ENCODE measurements around the gene STYXL2. TPM values are rescaled to one million over a fixed set of nuclear protein-coding genes. Genes with fewer than 3 reads are reported as not detected.

STYXL2 gene
- total RNA-seq (2021; ENCODE audit: unreplicated experiment) (not detected), Bru-seq, nascent RNA (percentile 3 among the genes with signal in this experiment), BruChase-seq, experiment 1, labeled RNA remaining after a 2-hour chase (not detected), BruChase-seq, experiment 2, labeled RNA remaining after a 6-hour chase (not detected)
- polyA plus RNA-seq (2012; ENCODE audit: insufficient read length), result not detected
- long read RNA-seq, result 0 reads

DNA sequence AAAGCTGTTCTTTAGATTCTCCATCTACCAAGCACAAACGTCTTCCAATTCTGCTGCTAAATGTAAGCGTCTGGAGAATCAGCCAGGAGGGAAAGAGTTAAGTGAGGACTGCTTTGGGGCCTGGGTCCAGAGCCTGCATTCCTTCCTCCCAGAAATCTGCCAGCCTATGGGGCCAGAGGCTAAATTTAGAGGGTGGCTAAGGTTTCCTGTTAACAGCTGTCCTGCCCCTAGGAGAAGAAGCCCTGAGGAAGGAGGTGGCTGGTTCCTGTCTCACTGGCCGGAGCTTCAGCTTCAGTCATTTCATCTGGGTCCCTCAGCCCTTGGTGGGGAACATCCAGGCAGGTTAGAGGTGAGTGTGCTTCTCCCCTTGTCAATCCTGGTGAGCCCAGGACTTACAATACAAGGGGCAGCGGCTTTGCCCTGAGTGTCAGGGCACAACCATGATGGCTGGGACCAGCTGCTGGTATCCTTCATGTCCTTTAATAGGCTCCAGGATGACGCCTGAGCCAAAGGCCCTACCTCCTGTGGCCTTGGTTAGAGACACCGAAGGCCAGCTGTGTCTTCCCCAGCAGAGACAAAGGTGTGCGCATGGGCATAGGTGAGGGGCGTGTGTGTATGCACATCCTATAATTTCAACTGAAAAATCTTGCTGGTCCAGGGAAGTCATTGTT is at the start of gene STYXL2:
TSS of gene STYXL2 (plus strand) at position 230 of the 671 bp plus-strand sequence. CDS start 775 bp downstream, outside the sequence.
- in situ Hi-C loops (cut with HindIII; ENCODE audit: low pct_unique_long_range_greater_than_20kb, low sequenced_read_pairs) (no loop called here), intact Hi-C loops (cut with micrococcal nuclease; ENCODE audit: unreplicated experiment) (no loop called here)
- no peak for TF ChIP-seq POLR2AphosphoS5 (IDR thresholded peaks at IDR 0.05; ENCODE audit: low read depth, low read length)
- no peak for TF ChIP-seq CTCF (IDR thresholded peaks at IDR 0.05)
- no peak for TF ChIP-seq SIN3A (IDR thresholded peaks at IDR 0.05; ENCODE audit: borderline replicate concordance, insufficient read depth, low read depth, low read length)
- no peak for TF ChIP-seq REST (IDR thresholded peaks at IDR 0.05; ENCODE audit: insufficient read depth in 1 of 2, low read depth in 2 of 2, low read length in 1 of 2)
- no peak for TF ChIP-seq TCF7L2 (IDR thresholded peaks at IDR 0.05; ENCODE audit: low read depth, low read length)
- Histone ChIP-seq H3K4me3 (ENCODE audit: low read depth in 2 of 2, low read length in 2 of 2) (no peak within 1 kb of the TSS), H3K4me1 (ENCODE audit: control insufficient read depth, insufficient read depth, low read length) (no peaks in the 10 kb centered on the region), H3K27me3 (ENCODE audit: control insufficient read depth, insufficient read depth, low read length) (no peaks in the 10 kb centered on the region), H3K27ac (ENCODE audit: low read length) (no peak within 1 kb of the TSS), H3K9me3 (ENCODE audit: control insufficient read depth, insufficient read depth, low read depth, low read length) (no peaks in the 10 kb centered on the region), H3K36me3 (ENCODE audit: control insufficient read depth, insufficient read depth, low read length) (no peaks in the 10 kb centered on the region)
- POLR2A ChIA-PET, result no interaction called here
- CTCF ChIA-PET, result no interaction called here
- ATAC-seq, result no peak
- BruUV-seq (replicated peaks), result no TSS peak
- no peak for DNase-seq (ENCODE audit: low read depth, low spot score)

GRCh38 chr1:167051907-167052306 is 42.0 kb upstream of the STYXL2 start:
- CTCF ChIA-PET, result interaction anchor here (0.8 kb wide), 1 partner anchor 141 kb away, joined by 3 read pairs; no protein-coding TSS in a partner anchor
- no peak for DNase-seq (ENCODE audit: low read depth, low spot score)
- Histone ChIP-seq H3K4me3 (ENCODE audit: low read depth in 2 of 2, low read length in 2 of 2) (no peak overlapping the region), H3K9me3 (ENCODE audit: control insufficient read depth, insufficient read depth, low read depth, low read length) (no peaks in the 10 kb centered on the region), H3K27me3 (ENCODE audit: control insufficient read depth, insufficient read depth, low read length) (peaks cover 2% of the 10 kb centered on the region; the same call in 1 of the 2 replicates), H3K27ac (ENCODE audit: low read length) (no peak overlapping the region), H3K4me1 (ENCODE audit: control insufficient read depth, insufficient read depth, low read length) (no peaks in the 10 kb centered on the region), H3K36me3 (ENCODE audit: control insufficient read depth, insufficient read depth, low read length) (no peaks in the 10 kb centered on the region)
- intact Hi-C loops (cut with micrococcal nuclease; ENCODE audit: unreplicated experiment) (no loop called here), in situ Hi-C loops (cut with HindIII; ENCODE audit: low pct_unique_long_range_greater_than_20kb, low sequenced_read_pairs) (no loop called here)
- no peak for TF ChIP-seq SIN3A (IDR thresholded peaks at IDR 0.05; ENCODE audit: borderline replicate concordance, insufficient read depth, low read depth, low read length)
- POLR2A ChIA-PET, result no interaction called here
- ATAC-seq, result no peak
- BruUV-seq (replicated peaks), result no TSS peak

DNA sequence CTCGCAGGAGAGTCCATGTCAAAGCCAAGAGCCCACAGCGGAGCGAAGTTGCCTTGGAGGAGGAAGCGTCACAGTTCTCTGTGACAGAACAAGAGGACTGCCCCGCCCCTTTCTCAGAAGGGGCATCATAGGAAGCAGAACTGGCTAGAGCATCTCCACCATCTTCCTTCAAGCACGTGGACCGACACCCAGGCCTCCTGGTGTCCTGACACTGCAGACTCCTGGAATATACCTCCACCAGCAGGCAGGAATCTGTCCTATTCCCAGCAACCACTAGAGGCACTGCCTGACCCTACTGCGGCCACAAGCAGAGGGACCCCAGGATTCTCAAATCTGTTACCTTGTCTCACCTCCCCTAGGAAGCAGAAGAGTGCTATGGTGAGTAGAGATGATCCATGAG is 41.5 kb upstream of the STYXL2 start:
- TF ChIP-seq CTCF (IDR thresholded peaks at IDR 0.05) (peak; percentile 72), REST (IDR thresholded peaks at IDR 0.05; ENCODE audit: insufficient read depth in 1 of 2, low read depth in 2 of 2, low read length in 1 of 2) (no peak)
- no peak for DNase-seq (ENCODE audit: low read depth, low spot score)
- H3K36me3 ChIP-seq (ENCODE audit: control insufficient read depth, insufficient read depth, low read length), result no peaks in the 10 kb centered on the region
- ATAC-seq, result peak; percentile 64
- H3K4me1 ChIP-seq (ENCODE audit: control insufficient read depth, insufficient read depth, low read length), result no peaks in the 10 kb centered on the region
- H3K9me3 ChIP-seq (ENCODE audit: control insufficient read depth, insufficient read depth, low read depth, low read length), result no peaks in the 10 kb centered on the region
- POLR2A ChIA-PET, result no interaction called here
- H3K27me3 ChIP-seq (ENCODE audit: control insufficient read depth, insufficient read depth, low read length), result peaks cover 2% of the 10 kb centered on the region; the same call in 1 of the 2 replicates
- intact Hi-C loops (cut with micrococcal nuclease; ENCODE audit: unreplicated experiment) (no loop called here), in situ Hi-C loops (cut with HindIII; ENCODE audit: low pct_unique_long_range_greater_than_20kb, low sequenced_read_pairs) (no loop called here)
- H3K27ac ChIP-seq (ENCODE audit: low read length), result no peak overlapping the region
- CTCF ChIA-PET, result interaction anchor here (0.8 to 1.3 kb wide), 2 partner anchors 142 kb away, joined by 3 to 5 read pairs; no protein-coding TSS in a partner anchor
- BruUV-seq (replicated peaks), result no TSS peak
- H3K4me3 ChIP-seq (ENCODE audit: low read depth in 2 of 2, low read length in 2 of 2), result no peak overlapping the region

Data from Panc1 (cell line).